ENCODE results near the gene ARFGAP1.
"Not testable (repeated sequence)": the region's sequence is repeated elsewhere in the genome, so short reads cannot be mapped to it uniquely, and the experiment has no call there.

ARFGAP1 gene

DNA sequence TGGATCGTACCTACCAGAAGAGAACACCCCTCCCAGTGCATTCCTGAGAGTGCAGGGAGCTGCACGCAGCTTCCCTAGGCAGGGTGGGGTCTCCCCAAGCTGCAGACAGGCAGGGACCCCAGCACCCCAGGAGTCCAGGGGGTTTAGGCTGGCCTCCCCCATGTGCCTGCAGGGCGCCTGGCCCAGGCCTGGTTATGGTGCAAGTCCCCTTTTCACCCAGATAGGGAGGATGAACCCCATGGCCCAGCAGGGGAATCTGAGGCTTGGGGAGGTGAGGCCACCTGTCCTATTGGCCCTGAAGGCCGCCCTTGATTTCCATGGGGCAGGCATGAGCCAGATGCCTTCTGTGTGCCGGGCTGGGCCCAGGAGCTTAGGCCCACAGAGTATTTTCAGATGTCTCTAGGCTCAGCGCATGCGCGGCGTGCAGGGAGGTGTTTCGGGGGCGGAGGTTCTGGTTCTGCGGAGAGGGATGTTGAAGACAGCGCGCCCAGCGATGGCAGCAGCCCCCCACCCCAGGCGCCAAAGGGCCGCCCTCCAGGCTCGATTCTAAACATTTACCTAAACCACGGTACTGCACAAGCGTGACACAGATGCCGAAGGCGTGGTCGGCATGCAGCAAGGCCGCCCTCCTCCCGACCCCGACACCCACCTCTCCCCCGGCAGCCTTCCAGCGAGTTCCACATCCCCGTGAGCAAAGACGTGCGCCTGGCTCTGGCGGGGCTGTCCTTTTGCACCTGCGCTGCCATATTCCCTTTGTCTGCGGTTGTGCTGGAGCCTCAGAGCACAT, 49.7 kb downstream of the ARFGAP1 start:
- no peak for DNase-seq

GRCh38 chr20:63322933-63323273, 50.3 kb downstream of the ARFGAP1 start:
- DNase-seq: no peak

GRCh38 chr20:63323357-63323981, 50.9 kb downstream of the ARFGAP1 start:
- no peak for DNase-seq

DNA sequence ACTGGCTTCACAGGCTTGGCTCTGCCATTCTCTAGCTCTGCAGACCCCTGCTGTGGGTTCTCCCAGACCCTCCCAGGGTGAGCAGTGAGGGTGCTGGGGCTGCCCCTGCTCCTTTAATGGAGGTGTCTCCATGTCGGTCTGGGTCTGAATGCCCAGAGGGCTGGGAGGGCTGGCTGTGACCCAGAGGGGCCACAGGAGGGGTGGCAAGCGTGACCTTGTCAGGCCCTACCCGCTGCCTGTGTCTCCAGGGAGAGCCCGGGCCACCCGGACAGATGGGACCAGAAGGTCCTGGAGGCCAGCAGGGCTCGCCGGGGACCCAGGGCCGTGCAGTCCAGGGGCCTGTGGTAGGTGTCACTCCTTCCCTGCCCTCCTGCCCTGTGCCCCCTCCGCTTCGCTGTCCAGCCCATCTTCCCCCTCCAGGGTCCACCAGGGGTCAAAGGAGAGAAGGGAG, 52.4 kb downstream of the ARFGAP1 start:
- no peak for DNase-seq

DNA sequence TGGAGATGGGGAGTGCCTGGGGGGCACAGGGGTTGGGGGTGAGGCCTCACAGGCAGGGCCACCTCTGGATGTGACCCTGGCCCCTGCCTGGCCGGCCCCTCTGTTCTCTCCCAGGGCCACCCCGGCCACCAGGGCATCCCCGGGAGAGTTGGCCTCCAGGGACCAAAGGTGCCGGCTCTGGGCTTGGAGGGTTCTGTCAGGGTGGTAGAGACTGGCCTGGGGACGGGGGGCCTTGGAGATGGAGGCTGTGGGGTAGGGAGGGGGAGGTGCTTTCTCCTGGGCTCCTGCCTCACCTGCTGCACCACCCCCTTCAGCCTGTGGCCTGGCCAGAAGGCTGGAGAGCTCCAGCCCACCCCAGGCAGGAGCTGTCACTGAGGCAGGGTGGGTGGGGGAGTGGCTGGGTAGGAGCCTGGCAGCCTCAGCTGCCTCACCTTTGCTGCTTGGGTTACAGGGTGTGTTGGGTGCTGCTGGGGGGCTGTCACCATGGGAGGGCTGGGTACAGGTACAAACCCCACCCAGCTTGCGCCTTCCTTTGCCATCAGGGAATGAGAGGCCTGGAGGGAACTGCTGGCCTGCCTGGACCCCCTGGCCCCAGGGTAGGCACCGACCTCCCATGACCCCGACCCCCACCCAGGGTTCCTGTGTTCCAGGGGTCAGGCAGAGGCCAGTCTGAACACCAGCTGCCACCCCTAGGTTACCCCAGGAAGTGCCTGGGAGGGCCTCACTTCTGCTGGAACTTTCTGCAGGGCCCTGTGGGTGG, 53.1 kb downstream of the ARFGAP1 start:
- no peak for DNase-seq

- DNase-seq: no peak
These were observed 54.0 kb downstream of the ARFGAP1 start for GRCh38 chr20:63326314-63327230.

- DNase-seq: no peak
These were observed 54.7 kb downstream of the ARFGAP1 start for GRCh38 chr20:63327231-63327745.

DNA sequence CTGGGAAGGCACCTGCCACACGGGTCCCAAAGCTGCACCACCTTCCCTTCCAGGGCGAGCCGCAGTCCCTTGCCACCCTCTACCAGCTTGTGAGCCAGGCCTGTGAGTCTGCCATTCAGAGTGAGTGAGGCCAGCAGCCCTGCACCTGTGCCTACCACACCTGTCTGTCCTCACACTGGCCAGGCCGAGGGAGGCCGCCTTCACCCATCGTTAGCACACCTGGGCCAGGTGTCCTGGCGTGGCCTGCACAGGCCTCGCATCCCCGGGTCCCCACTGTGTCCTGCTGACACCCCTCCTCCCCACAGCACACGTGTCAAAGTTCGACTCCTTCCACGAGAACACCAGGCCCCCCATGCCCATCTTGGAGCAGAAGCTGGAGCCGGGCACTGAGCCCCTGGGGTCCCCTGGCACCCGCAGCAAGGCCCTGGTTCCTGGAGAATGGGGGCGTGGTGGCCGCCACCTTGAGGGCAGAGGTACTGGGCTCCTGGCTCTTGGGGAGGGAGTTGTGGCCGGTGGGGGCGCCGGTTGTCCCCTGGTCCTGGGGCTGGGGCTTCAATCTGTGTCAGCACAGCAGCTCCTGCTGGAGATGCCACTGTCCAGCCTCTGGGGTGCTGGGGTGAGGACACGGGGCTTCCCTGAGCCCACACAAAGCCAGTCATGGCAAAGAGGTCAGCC, 55.5 kb downstream of the ARFGAP1 start:
- no peak for DNase-seq

DNA sequence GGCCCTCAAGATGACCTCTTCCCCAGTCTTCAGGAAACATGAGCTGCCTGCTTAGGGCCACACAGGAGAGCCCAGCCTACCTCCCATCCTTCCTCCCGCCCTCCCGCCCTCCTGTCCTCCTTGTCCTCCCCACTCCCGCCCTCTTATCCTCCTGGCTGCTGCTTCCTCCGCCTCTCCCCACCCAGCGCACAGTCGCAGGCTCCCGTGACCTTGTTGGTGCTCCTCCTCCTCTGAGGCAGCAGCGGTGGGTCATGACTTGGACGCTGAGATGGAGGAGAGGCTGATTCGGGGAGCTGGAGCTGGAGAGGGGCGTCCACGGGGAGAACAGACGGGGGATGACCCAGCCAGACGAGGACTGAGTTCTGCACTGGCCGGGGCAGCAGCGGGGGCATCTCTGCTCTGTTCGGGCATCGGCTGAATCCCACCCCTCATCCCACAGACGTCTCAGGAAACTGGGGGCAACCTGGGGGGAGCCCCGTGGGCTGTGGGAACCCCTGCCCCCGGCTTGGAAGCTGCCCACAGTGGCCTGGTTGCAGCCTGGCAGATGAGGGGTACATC, 56.2 kb downstream of the ARFGAP1 start:
- DNase-seq: no peak

DNA sequence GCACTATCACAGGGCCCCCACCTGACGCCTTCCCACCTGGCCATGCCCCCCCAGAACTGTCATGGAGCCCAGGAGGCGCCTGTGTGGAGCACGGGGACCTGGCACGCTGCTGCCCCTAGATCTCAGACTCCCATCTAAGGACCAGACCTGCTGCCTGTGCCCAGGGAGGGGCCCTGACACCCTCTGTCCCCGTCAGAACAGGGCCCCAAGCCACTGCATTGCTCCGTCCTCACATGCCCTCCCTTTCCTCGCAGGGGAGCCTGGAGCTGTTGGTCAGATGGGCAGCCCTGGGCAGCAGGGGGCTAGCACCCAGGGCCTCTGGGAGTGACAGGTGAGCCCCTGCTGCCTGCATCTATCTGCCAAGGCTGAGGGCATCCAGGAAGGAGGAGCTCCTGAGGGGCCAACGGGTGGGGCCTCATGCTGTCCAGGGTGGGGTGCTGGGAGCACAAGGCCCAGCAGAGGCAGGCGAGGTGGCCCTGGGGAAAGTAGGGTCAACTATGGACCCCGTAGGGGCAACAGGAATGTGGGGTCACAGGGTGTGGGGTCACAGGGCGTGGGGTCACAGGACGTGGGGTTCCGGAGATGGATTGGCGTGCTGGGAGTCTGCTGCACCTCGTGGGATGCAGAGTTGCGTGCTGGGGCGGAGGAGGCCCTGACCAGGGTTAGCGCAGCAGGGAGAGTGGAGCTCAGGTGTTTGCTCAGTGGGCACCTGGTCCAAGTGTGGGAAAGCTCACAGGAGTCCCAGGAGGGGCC, 56.9 kb downstream of the ARFGAP1 start:
- DNase-seq: no peak

- DNase-seq: no peak
These were observed 57.6 kb downstream of the ARFGAP1 start for GRCh38 chr20:63330084-63330760.

GRCh38 chr20:63330940-63331339, 58.3 kb downstream of the ARFGAP1 start:
- DNase-seq: no peak

DNA sequence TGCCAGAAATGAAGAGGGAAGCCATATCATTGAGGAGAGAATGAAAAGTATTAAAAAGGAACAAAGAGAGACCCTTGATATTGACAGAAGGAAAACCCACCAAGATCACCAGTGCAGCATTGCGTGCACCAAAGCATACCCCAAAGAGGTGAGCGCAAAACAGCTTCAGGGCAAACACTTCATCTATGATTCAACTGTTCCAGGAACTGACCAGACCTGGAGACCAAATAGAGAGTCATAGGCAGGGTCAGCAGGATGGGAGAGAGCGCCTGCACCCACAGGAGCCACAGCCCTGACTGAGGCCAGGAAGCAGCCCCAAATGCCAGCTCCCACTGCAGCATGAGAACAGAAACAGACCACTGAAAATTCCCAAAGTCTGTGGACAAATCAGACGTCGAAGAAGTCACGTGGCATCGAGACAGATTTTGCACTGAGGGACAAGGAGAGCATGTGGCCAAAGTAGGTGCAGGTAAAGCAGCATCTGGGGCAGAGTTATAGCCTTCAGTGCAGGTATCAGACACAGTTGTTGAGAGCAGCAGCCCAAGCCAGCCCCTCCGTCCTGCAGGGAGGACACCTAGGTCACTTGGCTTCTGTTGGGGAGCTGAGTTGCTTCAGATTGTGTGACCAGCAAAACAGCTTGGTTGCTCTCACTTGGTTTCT, 59.3 kb downstream of the ARFGAP1 start:
- no peak for DNase-seq

- no peak for DNase-seq
These were observed 60.1 kb downstream of the ARFGAP1 start for GRCh38 chr20:63332488-63333240.

DNA sequence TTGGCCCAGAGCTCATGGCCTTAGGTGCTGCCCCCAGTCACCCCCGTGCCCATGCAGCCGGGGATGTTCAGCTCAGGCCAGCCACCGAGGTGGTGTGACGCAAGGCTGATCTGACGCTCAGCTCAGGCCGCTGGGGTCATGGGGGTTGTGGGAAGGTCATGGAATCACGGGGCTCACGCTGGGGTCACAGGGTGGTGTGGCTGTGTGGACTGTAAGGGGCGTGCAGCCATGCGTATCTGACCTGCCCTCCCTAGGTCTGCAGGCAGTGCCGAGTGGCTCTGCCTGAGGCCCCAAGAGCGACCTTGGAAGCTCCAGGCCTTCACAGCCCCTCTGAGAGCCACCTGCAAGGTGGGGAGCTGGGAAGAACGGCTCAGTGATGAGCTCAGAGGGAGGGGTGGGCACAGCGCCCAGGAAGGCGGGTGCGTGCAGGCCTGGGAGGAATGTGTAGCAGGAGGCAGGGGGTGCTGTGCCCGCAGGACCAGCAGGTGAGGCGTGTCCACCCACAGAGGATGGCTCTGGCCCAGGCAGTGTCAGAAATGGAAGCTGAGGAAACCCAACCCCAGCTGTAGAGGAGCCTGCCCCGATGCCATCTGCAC, 60.7 kb downstream of the ARFGAP1 start:
- DNase-seq: no peak

GRCh38 chr20:63334356-63334755, 61.7 kb downstream of the ARFGAP1 start:
- no peak for DNase-seq

DNA sequence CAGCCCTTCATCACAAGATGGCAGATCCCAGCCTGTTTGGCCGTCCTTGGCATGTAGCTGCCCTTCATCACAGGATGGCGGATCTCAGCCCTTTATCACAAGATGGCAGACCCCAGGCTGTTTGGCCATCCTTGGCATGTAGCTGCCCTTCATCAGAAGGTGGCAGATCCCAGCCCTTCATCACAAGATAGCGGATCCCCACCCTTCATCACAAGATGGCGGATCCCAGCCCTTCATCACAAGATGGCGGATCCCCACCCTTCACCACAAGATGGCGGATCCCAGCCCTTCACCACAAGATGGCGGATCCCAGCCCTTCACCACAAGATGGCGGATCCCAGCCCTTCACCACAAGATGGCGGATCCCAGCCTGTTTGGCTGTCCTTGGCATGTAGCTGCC, 62.4 kb downstream of the ARFGAP1 start:
- DNase-seq: not testable (repeated sequence)

- no peak for DNase-seq
These were observed 63.1 kb downstream of the ARFGAP1 start for GRCh38 chr20:63335711-63336110.

Data from CD4-positive, alpha-beta T cell treated with Interleukin-6 for 4 hours (primary cell).